ENCODE data around the gene IZUMO4.
A peak's percentile ranks its signal among the peaks of the same experiment; 100 is the strongest.

The IZUMO4 gene

GRCh38 chr19:2096480-2097202 lies at the start of gene IZUMO4:
Gene IZUMO4, plus strand, starts transcription at chr19:2096915. Its CDS starts 31 bp downstream, at chr19:2096946.
- peak; percentile 98 for DNase-seq

GRCh38 chr19:2047076-2047448 lies 49.7 kb upstream of the IZUMO4 start:
- no peak for DNase-seq

GRCh38 chr19:2047449-2048103 lies 49.1 kb upstream of the IZUMO4 start:
- no peak for DNase-seq

- DNase-seq: no peak
Measured at GRCh38 chr19:2048104-2048958, 48.4 kb upstream of the IZUMO4 start.

GRCh38 chr19:2048959-2049740 lies 47.6 kb upstream of the IZUMO4 start:
- DNase-seq: no peak

GRCh38 chr19:2049741-2050348 lies 46.9 kb upstream of the IZUMO4 start:
- peak; percentile 80 for DNase-seq

GRCh38 chr19:2050349-2050990 lies 46.2 kb upstream of the IZUMO4 start:
- DNase-seq: peak; percentile 66

GRCh38 chr19:2050991-2051772 lies 45.5 kb upstream of the IZUMO4 start, which contains the start of gene MKNK2:
Gene MKNK2, minus strand, starts transcription at chr19:2051244. Its CDS starts 393 bp downstream, at chr19:2050851.
- peak; percentile 93 for DNase-seq

GRCh38 chr19:2051773-2052704 lies 44.7 kb upstream of the IZUMO4 start:
- DNase-seq: peak; percentile 29

- no peak for DNase-seq
Measured at GRCh38 chr19:2053601-2054389, 42.9 kb upstream of the IZUMO4 start.

GRCh38 chr19:2054763-2055162 lies 42.0 kb upstream of the IZUMO4 start:
- DNase-seq: peak; percentile 73

GRCh38 chr19:2055931-2056836 lies 40.5 kb upstream of the IZUMO4 start:
- DNase-seq: peak; percentile 87

GRCh38 chr19:2056837-2057192 lies 39.9 kb upstream of the IZUMO4 start:
- no peak for DNase-seq

- DNase-seq: no peak
Measured at GRCh38 chr19:2057484-2058469, 38.9 kb upstream of the IZUMO4 start.

- no peak for DNase-seq
Measured at GRCh38 chr19:2058570-2059421, 37.9 kb upstream of the IZUMO4 start.

All from NCI-H69 (cell line).